Measurements from ENCODE around the gene PTPRN2.
"Not testable (repeated sequence)": the region's sequence is repeated elsewhere in the genome, so short reads cannot be mapped to it uniquely, and the experiment has no call there.

PTPRN2 gene

GRCh38 chr7:157996359-157997079 is 591.1 kb downstream of the PTPRN2 start:
- DNase-seq = no peak

- no peak for DNase-seq
These were observed 591.8 kb downstream of the PTPRN2 start for GRCh38 chr7:157995815-157996214.

GRCh38 chr7:157994319-157994718 is 593.3 kb downstream of the PTPRN2 start:
- no peak for DNase-seq

- DNase-seq = no peak
These were observed 594.1 kb downstream of the PTPRN2 start for GRCh38 chr7:157993406-157994105.

- DNase-seq = no peak
These were observed 595.0 kb downstream of the PTPRN2 start for GRCh38 chr7:157992511-157993160.

- DNase-seq = no peak
These were observed 595.9 kb downstream of the PTPRN2 start for GRCh38 chr7:157991761-157992160.

GRCh38 chr7:157991351-157991750 is 596.3 kb downstream of the PTPRN2 start:
- DNase-seq = no peak

- DNase-seq = no peak
These were observed 596.8 kb downstream of the PTPRN2 start for GRCh38 chr7:157990881-157991250.

GRCh38 chr7:157990226-157990880 is 597.3 kb downstream of the PTPRN2 start:
- no peak for DNase-seq

GRCh38 chr7:157989589-157989988 is 598.0 kb downstream of the PTPRN2 start:
- no peak for DNase-seq

- no peak for DNase-seq
These were observed 599.7 kb downstream of the PTPRN2 start for GRCh38 chr7:157987906-157988305.

- DNase-seq = no peak
These were observed 601.6 kb downstream of the PTPRN2 start for GRCh38 chr7:157986051-157986450.

GRCh38 chr7:157985636-157986035 is 602.0 kb downstream of the PTPRN2 start:
- no peak for DNase-seq

- DNase-seq = no peak
These were observed 603.0 kb downstream of the PTPRN2 start for GRCh38 chr7:157984423-157985163.

- no peak for DNase-seq
These were observed 603.9 kb downstream of the PTPRN2 start for GRCh38 chr7:157983502-157984422.

- no peak for DNase-seq
These were observed 605.8 kb downstream of the PTPRN2 start for GRCh38 chr7:157981778-157982177.

- DNase-seq = no peak
These were observed 606.8 kb downstream of the PTPRN2 start for GRCh38 chr7:157980774-157981173.

- DNase-seq = not testable (repeated sequence)
These were observed 607.3 kb downstream of the PTPRN2 start for GRCh38 chr7:157980341-157980731.

GRCh38 chr7:157979636-157980340 is 607.8 kb downstream of the PTPRN2 start:
- DNase-seq = no peak

- DNase-seq = no peak
These were observed 608.9 kb downstream of the PTPRN2 start for GRCh38 chr7:157978766-157979165.
